Lung (tissue), 12 donors: ENCODE data around the gene GOSR2. TPM values are rescaled to one million over a fixed set of nuclear protein-coding genes. Genes with fewer than 3 reads are reported as not detected.

Source experiments
- ATAC-seq: fragments of 200-7000 bp; cut with Tn5 transposase; one replicate; pipeline ENCODE4 v1.9.1; 2020; ENCODE audit warnings: moderate number of reproducible peaks; ENCODE audit not compliant: insufficient read depth, low FRiP score
- DNase-seq, 3 donors: peaks; one replicate each; pipeline ENCODE4 v3.0.0-alpha.2; 2013 to 2017
- H3K27ac ChIP-seq, 2 donors: one replicate each; pipeline ENCODE4 v1.5.1; 2013; ENCODE audit warnings: mild to moderate bottlenecking in 2 of 2, moderate library complexity in 2 of 2, control low read depth in 1 of 2, inconsistent platforms in 1 of 2, low read depth in 1 of 2, low read length in 1 of 2
- H3K27me3 ChIP-seq, 3 donors: one replicate each; pipeline ENCODE4 v1.5.1; 2013; ENCODE audit warnings: low read length in 2 of 3; ENCODE audit not compliant: control insufficient read depth in 3 of 3, insufficient read depth in 3 of 3
- H3K36me3 ChIP-seq, 4 donors: one replicate each; pipeline ENCODE4 v1.5.1; 2013; ENCODE audit warnings: low read length in 4 of 4, mild to moderate bottlenecking in 1 of 4, moderate library complexity in 1 of 4; ENCODE audit not compliant: control insufficient read depth in 4 of 4, insufficient read depth in 4 of 4
- H3K4me1 ChIP-seq, 5 donors: one replicate each; pipeline ENCODE4 v1.5.1; 2013; ENCODE audit warnings: low read length in 5 of 5, mild to moderate bottlenecking in 2 of 5, moderate library complexity in 1 of 5; ENCODE audit not compliant: control insufficient read depth in 5 of 5, insufficient read depth in 5 of 5
- H3K4me3 ChIP-seq: one replicate; pipeline ENCODE4 v1.5.1; 2013; ENCODE audit warnings: mild to moderate bottlenecking, control low read depth, moderate library complexity
- H3K9ac ChIP-seq, 2 donors: one replicate each; pipeline ENCODE4 v1.5.1; 2013; ENCODE audit warnings: low read length in 2 of 2, control low read depth in 1 of 2; ENCODE audit not compliant: insufficient read depth in 1 of 2
- H3K9me3 ChIP-seq, 4 donors: one replicate each; pipeline ENCODE4 v1.5.1; 2013; ENCODE audit warnings: low read length in 3 of 4, mild to moderate bottlenecking in 1 of 4, moderate library complexity in 1 of 4; ENCODE audit not compliant: control insufficient read depth in 4 of 4, insufficient read depth in 3 of 4
- CTCF ChIP-seq: IDR thresholded peaks from 2 replicates; pipeline ENCODE4 v1.5.1; 2012; ENCODE audit warnings: mild to moderate bottlenecking; ENCODE audit errors: control extremely low read depth, extremely low read depth
- WGBS, 2 donors: extraction: QIAGEN DNeasy Blood & Tissue Kit; methylation state at CpG; one replicate each; pipeline ENCODE4 v1.1.7; 2013; 5-methylcytosine and 5-hydroxymethylcytosine counted together
- polyA plus RNA-seq, 2 donors: library from polyadenylated mRNA; stranded (reverse); fragments of 200-250 nt; gene quantifications; one replicate each; pipeline ENCODE4 v1.2.1, GENCODE V29; 2013
- total RNA-seq, 2 donors: library from RNA; depleted of rRNA in 1 of 2; stranded (reverse); fragments of >200 nt in 1 of 2; gene quantifications; one replicate each; pipeline ENCODE4 v1.2.1, GENCODE V29; 2014 to 2021
- donor health status: control.
- donor health status: control.
- donor health status: Bipolar disorder and iron deficiency.
- donor health status: healthy.
- donor health status: DM: yes; HTN: yes; CAD: no.

GOSR2 gene
- total and polyA plus RNA-seq, 4 donors, result 22.4 to 52.9 (median 42.0) TPM

- no peaks in the 10 kb centered on the region for H3K4me1 ChIP-seq
- no peaks in the 10 kb centered on the region for H3K9me3 ChIP-seq
- no peak overlapping the region for H3K9ac ChIP-seq
- no peaks in the 10 kb centered on the region for H3K36me3 ChIP-seq
- ATAC-seq (no peak), DNase-seq (no peak)
- H3K27me3 ChIP-seq, result no peaks in the 10 kb centered on the region
- H3K4me3 ChIP-seq, result no peak overlapping the region
- TF ChIP-seq CTCF, result no peak
- 33 to 55% methylated on average over 8 of the region's 8 CpGs for WGBS, 2 donors
- H3K27ac ChIP-seq, result no peak overlapping the region
These were observed 35.2 kb downstream of the GOSR2 start for GRCh38 chr17:46958041-46958591.

- Histone ChIP-seq H3K27me3 (no peaks in the 10 kb centered on the region), H3K27ac (no peak overlapping the region), H3K4me1 (no peaks in the 10 kb centered on the region), H3K36me3 (no peaks in the 10 kb centered on the region), H3K9me3 (no peaks in the 10 kb centered on the region), H3K4me3 (no peak overlapping the region), H3K9ac (no peak overlapping the region)
- WGBS, 2 donors, result 47 to 48% methylated on average over 2 of the region's 2 CpGs
- DNase-seq, result no peak
- no peak for ATAC-seq
- no peak for TF ChIP-seq CTCF
These were observed 37.2 kb downstream of the GOSR2 start for GRCh38 chr17:46960152-46960551.

GRCh38 chr17:46962374-46962790 lies 39.4 kb downstream of the GOSR2 start:
- no peak for TF ChIP-seq CTCF
- DNase-seq, result peak in 2 of 3 donors; percentile 25 to 44
- Histone ChIP-seq H3K27me3 (no peaks in the 10 kb centered on the region), H3K9me3 (no peaks in the 10 kb centered on the region), H3K4me1 (no peaks in the 10 kb centered on the region), H3K27ac (no peak overlapping the region), H3K36me3 (no peaks in the 10 kb centered on the region), H3K4me3 (no peak overlapping the region), H3K9ac (no peak overlapping the region)
- WGBS, 2 donors, result 8 to 48% methylated on average over 1 of the region's 1 CpG
- ATAC-seq, result no peak

GRCh38 chr17:46963571-46963970 lies 40.6 kb downstream of the GOSR2 start:
- Histone ChIP-seq H3K27me3 (no peaks in the 10 kb centered on the region), H3K4me1 (no peaks in the 10 kb centered on the region), H3K9ac (no peak overlapping the region), H3K27ac (no peak overlapping the region), H3K4me3 (no peak overlapping the region), H3K9me3 (no peaks in the 10 kb centered on the region), H3K36me3 (no peaks in the 10 kb centered on the region)
- WGBS, 2 donors, result 89 to 91% methylated on average over 2 of the region's 2 CpGs
- no peak for TF ChIP-seq CTCF
- ATAC-seq (no peak), DNase-seq (no peak)
